AML-193 (cell line): ENCODE data around the gene SCN4B.

Experiments used
- DNase-seq, 2 experiments: peaks; one replicate each; lab custom pipeline; 2025; lab: John Stamatoyannopoulos, UW

SCN4B gene

DNA sequence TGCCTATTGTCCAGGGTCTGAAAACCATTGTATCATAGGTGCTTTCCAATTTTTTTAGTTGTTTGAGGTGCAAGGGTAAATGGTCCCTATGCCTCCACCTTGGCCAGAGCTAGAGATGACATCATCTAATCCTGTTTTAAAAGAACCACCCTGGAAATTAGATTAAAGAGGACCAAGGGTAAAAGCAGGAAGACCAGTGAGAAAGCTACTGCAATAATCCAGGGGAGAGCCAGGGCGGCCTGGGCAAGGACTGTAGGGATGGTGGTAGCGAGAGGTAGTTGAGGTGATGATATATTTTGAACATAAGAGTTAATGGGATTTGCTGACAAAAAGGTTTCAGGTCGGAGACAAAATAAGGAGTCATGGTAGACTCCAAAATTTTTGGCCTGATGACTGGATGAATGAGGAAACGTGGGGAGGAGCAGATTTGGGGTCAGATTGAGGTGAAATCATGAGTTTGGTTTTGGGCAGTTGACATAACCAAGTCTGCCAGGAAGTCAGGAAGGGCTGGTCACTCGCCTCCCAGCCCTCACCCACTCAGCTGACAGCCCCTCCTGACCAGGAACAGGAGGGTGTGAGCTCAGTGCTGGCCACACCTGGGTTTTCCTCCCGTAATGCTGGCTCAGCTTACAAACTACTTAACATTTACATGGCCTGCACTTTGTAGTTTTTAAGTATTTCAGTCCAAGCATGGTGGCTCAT, 23.0 kb downstream of the SCN4B start:
- DNase-seq, result no peak

- DNase-seq, result no peak
These were observed 23.7 kb downstream of the SCN4B start for GRCh38 chr11:118128721-118129470.

DNA sequence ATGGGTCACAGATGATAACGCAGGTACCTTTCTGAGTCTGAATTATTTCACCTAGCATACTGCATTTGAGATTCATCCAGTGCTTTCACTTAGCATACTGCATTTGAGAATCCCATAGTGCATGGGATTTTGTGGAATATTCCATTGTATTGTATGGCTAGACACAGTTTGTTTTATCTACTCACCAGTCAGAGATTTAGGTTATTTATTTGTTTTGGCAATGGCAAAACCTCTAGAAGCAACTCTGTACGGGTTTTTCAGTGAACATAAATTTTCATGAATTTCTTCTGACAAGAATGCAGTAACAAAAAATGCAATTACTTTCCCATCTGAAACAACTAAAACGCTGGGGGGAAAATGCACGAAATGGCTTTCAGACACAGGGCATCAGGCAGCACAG, 24.3 kb downstream of the SCN4B start:
- DNase-seq, result no peak

- DNase-seq, result no peak
These were observed 26.4 kb downstream of the SCN4B start for GRCh38 chr11:118126082-118126838.

DNA sequence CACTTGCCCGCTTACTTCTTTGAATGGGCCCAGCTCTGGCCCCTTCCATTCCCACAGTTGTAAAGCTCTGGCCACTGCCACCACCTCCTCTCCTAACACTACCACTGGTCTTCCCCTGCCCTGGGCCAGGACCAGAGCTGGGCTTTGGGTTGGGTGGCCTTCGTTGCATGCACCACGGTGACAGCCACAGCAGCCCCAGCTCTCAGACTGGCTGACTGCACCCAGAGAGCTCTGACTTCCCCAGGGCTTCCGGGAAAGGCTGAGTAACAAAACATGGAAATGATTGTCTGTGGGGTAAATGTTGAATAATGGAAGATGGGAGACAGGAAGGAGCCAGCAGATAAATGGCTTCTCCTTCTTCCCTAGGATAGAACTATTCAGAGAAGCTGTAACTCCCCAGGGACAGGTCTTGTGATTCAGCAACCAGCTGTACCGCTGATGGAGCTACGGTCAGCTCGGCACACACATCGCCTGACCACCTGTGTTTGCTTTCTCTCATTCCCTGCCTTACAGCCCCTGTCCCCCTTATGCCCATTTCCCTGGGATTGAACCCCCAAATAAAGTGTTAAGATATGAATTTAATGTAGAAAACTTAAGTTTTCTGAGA, 27.6 kb downstream of the SCN4B start:
- no peak for DNase-seq

- DNase-seq, result no peak
These were observed 31.8 kb downstream of the SCN4B start for GRCh38 chr11:118120793-118121192.

- no peak for DNase-seq
These were observed 34.6 kb downstream of the SCN4B start for GRCh38 chr11:118117790-118118601.

DNA sequence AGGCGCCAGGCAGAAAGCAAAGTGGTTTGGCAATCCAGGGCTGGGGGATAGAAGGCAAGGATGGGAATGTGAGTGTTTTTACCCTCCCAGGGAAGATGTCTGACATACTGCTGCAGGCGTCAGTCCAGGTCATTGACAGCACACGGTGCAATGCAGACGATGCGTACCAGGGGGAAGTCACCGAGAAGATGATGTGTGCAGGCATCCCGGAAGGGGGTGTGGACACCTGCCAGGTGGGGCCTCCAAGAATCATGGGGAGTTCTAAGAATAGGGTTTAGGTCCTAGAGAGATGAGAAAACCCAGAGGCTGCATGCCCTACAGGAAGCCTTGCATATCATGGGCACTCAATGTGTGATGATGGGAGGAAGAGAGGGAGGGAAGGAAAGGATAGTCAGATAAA, 37.6 kb downstream of the SCN4B start:
- DNase-seq, result no peak

DNA sequence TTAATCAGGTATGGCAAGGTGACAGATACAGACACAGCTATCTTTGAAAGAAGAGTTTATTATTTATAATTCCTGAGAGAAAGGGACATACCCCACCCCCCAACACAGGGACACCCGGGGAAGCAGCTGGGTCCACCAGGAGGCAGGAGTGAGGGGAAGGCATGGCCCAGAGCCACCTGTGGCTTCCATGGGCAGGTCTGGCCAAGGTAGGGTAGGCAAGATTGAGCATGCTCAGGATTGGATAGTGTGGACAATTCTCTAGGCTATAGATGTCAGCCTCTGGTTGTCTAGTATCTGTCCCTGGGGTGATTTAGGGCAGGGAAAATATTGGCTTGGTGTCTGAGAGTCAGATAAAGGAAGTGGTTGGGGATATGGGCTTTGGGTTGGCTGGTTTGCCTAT, 38.4 kb downstream of the SCN4B start:
- DNase-seq, result no peak

DNA sequence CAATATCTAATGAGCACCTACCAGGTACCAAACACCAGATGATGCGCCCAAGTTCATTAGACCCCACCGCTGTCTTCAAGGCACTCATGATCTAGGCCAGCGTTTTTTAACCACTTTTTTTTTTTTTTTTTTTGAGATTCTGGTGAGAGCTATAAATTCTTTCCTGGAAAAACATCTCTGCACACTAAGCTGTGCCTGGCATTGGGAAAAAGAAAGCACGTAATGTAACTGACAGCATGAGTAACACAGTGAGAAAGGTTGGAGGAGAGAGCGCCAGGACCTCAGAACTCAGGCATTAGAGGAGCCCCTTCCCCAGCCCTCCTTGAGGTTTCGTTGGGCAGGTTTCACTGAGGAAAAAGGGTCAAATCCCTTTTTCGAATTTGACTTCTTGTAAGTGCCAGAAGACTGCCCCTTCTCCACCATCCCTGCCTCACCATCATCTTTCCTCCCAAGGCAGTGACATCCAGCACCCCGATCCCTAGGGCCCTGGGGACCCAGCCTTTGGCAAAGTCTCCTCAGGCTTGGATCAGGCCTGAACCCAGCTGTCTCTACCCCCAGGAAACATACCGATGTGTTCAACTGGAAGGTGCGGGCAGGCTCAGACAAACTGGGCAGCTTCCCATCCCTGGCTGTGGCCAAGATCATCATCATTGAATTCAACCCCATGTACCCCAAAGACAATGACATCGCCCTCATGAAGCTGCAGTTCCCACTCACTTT, 39.8 kb downstream of the SCN4B start:
- DNase-seq, result no peak

GRCh38 chr11:118111744-118112035, 40.9 kb downstream of the SCN4B start:
- DNase-seq, result no peak

- DNase-seq, result no peak
These were observed 41.4 kb downstream of the SCN4B start for GRCh38 chr11:118111019-118111743.

DNA sequence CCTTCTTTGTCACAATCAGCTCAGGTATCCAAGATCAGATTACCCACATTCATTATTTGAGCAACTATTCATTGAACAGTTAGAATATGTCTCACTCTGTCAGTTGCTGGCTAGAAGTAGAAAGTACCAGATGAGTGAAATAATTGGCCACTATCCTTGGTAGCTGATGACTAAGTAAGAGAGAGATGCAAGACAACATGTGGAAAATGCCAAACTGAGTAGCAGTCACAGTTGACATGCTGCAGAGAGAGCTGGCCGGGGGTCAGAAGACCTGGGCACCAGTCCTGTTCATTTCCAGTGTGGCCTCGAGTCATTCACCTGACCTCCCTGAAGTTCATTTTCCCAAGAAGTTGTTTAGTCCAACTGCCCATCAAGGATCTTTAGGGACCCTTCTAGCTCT, 43.4 kb downstream of the SCN4B start:
- DNase-seq, result no peak

GRCh38 chr11:118108513-118108912, 44.1 kb downstream of the SCN4B start:
- DNase-seq, result no peak

GRCh38 chr11:118106789-118107335, 45.8 kb downstream of the SCN4B start:
- DNase-seq, result no peak

DNA sequence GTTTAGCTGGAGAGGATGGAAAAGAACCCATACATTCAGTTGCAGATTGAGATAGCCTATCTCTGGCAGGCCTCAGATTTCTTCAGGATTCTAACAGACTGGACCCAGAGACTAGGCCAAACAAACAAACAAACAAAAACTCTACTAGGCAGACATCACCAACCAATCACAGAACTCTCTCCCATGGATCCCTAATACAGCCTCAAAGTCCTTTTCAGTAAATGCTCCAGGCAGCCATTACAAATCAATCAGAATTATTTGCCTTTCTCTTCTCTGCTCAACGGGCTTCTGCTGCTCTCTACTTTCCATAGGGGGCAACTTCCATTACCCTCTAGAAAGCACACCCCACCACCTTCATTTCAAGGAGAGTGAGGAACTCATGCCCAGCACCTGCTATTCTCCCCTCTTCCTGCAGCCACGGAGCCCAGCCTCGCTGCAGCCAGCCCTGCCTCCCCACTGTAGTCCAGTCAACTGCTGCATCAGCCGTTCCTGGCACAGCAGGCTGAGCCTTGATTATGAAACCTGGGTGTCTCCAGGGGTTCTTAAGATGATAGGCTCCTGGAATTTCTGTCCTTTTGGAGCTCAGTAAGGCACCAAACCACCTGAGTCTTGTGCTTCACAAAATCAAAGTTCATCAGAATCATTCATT, 46.8 kb downstream of the SCN4B start:
- no peak for DNase-seq

DNA sequence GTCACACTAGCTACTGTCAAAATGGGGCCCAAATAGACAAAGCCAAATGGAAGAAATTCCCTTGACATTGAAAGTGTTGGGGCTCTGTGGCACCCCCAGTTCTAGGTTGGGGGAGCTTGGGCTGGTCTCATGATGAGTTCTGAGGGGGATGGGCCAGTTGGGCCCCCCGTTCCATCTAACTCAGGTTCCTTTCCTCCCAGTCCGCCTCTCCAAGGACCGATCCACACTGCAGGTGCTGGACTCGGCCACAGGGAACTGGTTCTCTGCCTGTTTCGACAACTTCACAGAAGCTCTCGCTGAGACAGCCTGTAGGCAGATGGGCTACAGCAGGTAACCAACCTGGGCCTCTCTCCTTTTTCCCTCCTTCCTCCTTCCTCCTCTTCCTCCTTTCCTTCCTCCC, 48.1 kb downstream of the SCN4B start:
- no peak for DNase-seq

- no peak for DNase-seq
These were observed 49.8 kb downstream of the SCN4B start for GRCh38 chr11:118102721-118103261.

DNA sequence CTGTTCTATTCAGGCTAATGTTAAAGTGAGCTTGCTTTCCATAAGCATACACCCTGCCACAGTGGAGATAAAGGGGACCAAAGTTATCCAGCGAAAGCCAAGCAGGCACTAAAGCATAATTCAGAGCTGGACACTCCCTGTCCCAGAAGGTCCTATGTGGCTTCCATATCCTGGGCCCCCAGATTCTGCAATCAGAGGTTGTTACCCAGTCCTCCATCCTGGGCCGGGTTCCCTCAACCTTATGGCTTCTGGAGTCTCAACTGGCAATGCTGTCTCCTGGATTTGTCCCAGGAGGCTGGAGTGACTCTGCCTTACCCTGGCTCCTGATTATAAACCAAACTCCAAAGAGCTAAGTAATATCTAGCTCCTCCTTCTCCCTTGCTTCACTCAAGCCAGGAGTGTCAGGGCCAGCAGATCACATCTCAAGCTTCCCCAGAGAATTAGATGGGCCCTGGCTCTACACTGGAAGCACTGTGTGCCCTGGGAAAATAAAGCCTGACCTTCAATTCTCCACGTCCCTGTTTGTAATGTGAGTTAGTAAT, 51.9 kb downstream of the SCN4B start:
- no peak for DNase-seq
